Activated CD4-positive, alpha-beta T cell treated with anti-CD3 and anti-CD28 coated beads, Interleukin-10, Interleukin-2, amounts not matched to agents 100 ng/mL and 50 ng/mL, durations not matched to agents 16 hours and 8 hours (primary cell): ENCODE results near the gene STRBP.

Experiments used
- DNase-seq: peaks from one replicate; pipeline ENCODE4 v3.0.0-alpha.2; 2020

Gene STRBP

GRCh38 chr9:123121457-123121856, 146.9 kb downstream of the STRBP start:
- DNase-seq = no peak

GRCh38 chr9:123120953-123121352, 147.4 kb downstream of the STRBP start:
- no peak for DNase-seq

- no peak for DNase-seq
Observed at GRCh38 chr9:123120131-123120530, 148.3 kb downstream of the STRBP start.

GRCh38 chr9:123119566-123119965, 148.8 kb downstream of the STRBP start:
- DNase-seq = no peak

GRCh38 chr9:123116036-123116435, 152.3 kb downstream of the STRBP start:
- no peak for DNase-seq

GRCh38 chr9:123115146-123115913, 153.1 kb downstream of the STRBP start:
- no peak for DNase-seq

- no peak for DNase-seq
Observed at GRCh38 chr9:123113185-123113584, 155.2 kb downstream of the STRBP start.

GRCh38 chr9:123112015-123112975, 156.1 kb downstream of the STRBP start:
- peak; percentile 11 for DNase-seq

- DNase-seq = no peak
Observed at GRCh38 chr9:123111427-123112014, 156.9 kb downstream of the STRBP start.

- no peak for DNase-seq
Observed at GRCh38 chr9:123109540-123110279, 158.7 kb downstream of the STRBP start.

GRCh38 chr9:123108976-123109375, 159.4 kb downstream of the STRBP start:
- DNase-seq = no peak

- DNase-seq = no peak
Observed at GRCh38 chr9:123107639-123108285, 160.6 kb downstream of the STRBP start.

GRCh38 chr9:123105490-123105889, 162.9 kb downstream of the STRBP start:
- DNase-seq = no peak

GRCh38 chr9:123104807-123105206, 163.6 kb downstream of the STRBP start:
- DNase-seq = no peak

- DNase-seq = no peak
Observed at GRCh38 chr9:123102375-123103113, 165.8 kb downstream of the STRBP start.

GRCh38 chr9:123099548-123099947, 168.8 kb downstream of the STRBP start:
- DNase-seq = no peak

GRCh38 chr9:123099042-123099441, 169.3 kb downstream of the STRBP start:
- DNase-seq = no peak

GRCh38 chr9:123098096-123098459, 170.3 kb downstream of the STRBP start:
- DNase-seq = no peak

- no peak for DNase-seq
Observed at GRCh38 chr9:123097430-123098095, 170.8 kb downstream of the STRBP start.

GRCh38 chr9:123096987-123097386, 171.4 kb downstream of the STRBP start:
- DNase-seq = no peak

GRCh38 chr9:123093141-123093540, 175.2 kb downstream of the STRBP start:
- no peak for DNase-seq
